ENCODE measurements around the gene PTPN1. TPM values are rescaled to one million over a fixed set of nuclear protein-coding genes. Genes with fewer than 3 reads are reported as not detected.

PTPN1 gene
- total and polyA plus RNA-seq, 2 of the 13 experiments (the other 11 are each of a cell fraction or from before 2014, with no cell fraction given) = 17.7 to 37.2 TPM

- TF ChIP-seq TFE3 (CRISPR knock-in tag; IDR thresholded peaks at IDR 0.05) = no peak
Observed at GRCh38 chr20:50575865-50576720, 65.9 kb downstream of the PTPN1 start (continued).

- H3K9ac ChIP-seq (ENCODE audit: insufficient read depth, low read depth, low read length) = no peak overlapping the region
- TF ChIP-seq GLMP (CRISPR knock-in tag; IDR thresholded peaks at IDR 0.05; ENCODE audit: borderline replicate concordance) (no peak), TERF1 (CRISPR knock-in tag; IDR thresholded peaks at IDR 0.05) (no peak), UBTF (CRISPR knock-in tag; IDR thresholded peaks at IDR 0.05) (no peak), ELF4 (CRISPR knock-in tag; IDR thresholded peaks at IDR 0.05; ENCODE audit: borderline replicate concordance) (no peak), BATF2 (CRISPR knock-in tag; IDR thresholded peaks at IDR 0.05) (no peak), SNRNP70 (IDR thresholded peaks at IDR 0.05; ENCODE audit: low read depth, low read length) (no peak), ZNF503 (CRISPR knock-in tag; IDR thresholded peaks at IDR 0.05) (no peak)
Observed at GRCh38 chr20:50577175-50578018, 67.2 kb downstream of the PTPN1 start.

More at GRCh38 chr20:50577175-50578018, 67.2 kb downstream of the PTPN1 start:
- no peaks in the 10 kb centered on the region for H3K9me3 ChIP-seq (ENCODE audit: low read length)
- FAIRE-seq (no peak), ATAC-seq (no peak), DNase-seq (ENCODE audit: low spot score) (no peak)
- CTCF ChIA-PET (ENCODE audit: low intra/inter-chr PET ratio, low total read pairs) = interaction anchor here (4.4 to 6.2 kb wide), 2 partner anchors 98 to 391 kb away, joined by 45 read pairs; no protein-coding TSS in a partner anchor
- POLR2A ChIA-PET = no interaction called here
- H4K20me1 ChIP-seq (ENCODE audit: insufficient read depth, low read length) = no peaks in the 10 kb centered on the region
- intact Hi-C loops (cut with micrococcal nuclease; ENCODE audit: unreplicated experiment) = no loop called here
- WGBS (ENCODE audit: low lambda C conversion rate) = 96% methylated on average over 17 of the region's 17 CpGs
- no peaks in the 10 kb centered on the region for H3K27me3 ChIP-seq (ENCODE audit: control insufficient read depth in 1 of 2, insufficient read depth in 2 of 2, low read length in 2 of 2)
- no peak overlapping the region for H3K27ac ChIP-seq (ENCODE audit: extremely low read length, insufficient read depth, low read length)
- BruUV-seq (replicated peaks) = no TSS peak
- in situ Hi-C loops (cut with HindIII; ENCODE audit: extremely low pct_ligation_motif_present, low pct_unique_long_range_greater_than_20kb) = loop anchor here (5.0 kb wide), 1 partner anchor 390 kb away; no protein-coding TSS in a partner anchor
- H3K79me2 ChIP-seq (ENCODE audit: insufficient read depth, low read length) = no peaks in the 10 kb centered on the region
- no peak overlapping the region for H3K4me2 ChIP-seq (ENCODE audit: low read depth, low read length)
- no peak overlapping the region for H2AFZ ChIP-seq (ENCODE audit: low read length)
- H3K36me3 ChIP-seq (replicated peaks in 1 of 2; ENCODE audit: control insufficient read depth in 1 of 2, insufficient read depth in 2 of 2, low read length in 2 of 2) = peaks cover 51 to 92% of the 10 kb centered on the region in 2 experiments
- H3K4me3 ChIP-seq (replicated peaks in 1 of 3; ENCODE audit: insufficient read depth in 1 of 3, low read depth in 2 of 3, low read length in 3 of 3) = no peak overlapping the region
- peaks cover 1% of the 10 kb centered on the region; the same call in 1 of the 2 replicates for H3K4me1 ChIP-seq (ENCODE audit: insufficient read depth, low read length)
